8988T (cell line): ENCODE results near the gene NEURL4.
"Not testable (repeated sequence)": the region's sequence is repeated elsewhere in the genome, so short reads cannot be mapped to it uniquely, and the experiment has no call there.

Source experiments
- DNase-seq: peaks from one replicate; pipeline ENCODE4 v3.0.0; 2011

Gene NEURL4

GRCh38 chr17:7328840-7329373 is at the start of gene NEURL4:
Gene NEURL4, minus strand, starts transcription at chr17:7329335. Its CDS starts 23 bp downstream, at chr17:7329312.
- no peak for DNase-seq

GRCh38 chr17:7374353-7374752 is 45.2 kb upstream of the NEURL4 start:
- no peak for DNase-seq

GRCh38 chr17:7370853-7371252 is 41.7 kb upstream of the NEURL4 start:
- no peak for DNase-seq

GRCh38 chr17:7369825-7370224 is 40.7 kb upstream of the NEURL4 start:
- no peak for DNase-seq

GRCh38 chr17:7368599-7368994 is 39.5 kb upstream of the NEURL4 start:
- DNase-seq, result not testable (repeated sequence)

- no peak for DNase-seq
Measured at GRCh38 chr17:7367918-7368598, 38.9 kb upstream of the NEURL4 start.

GRCh38 chr17:7367083-7367482 is 37.9 kb upstream of the NEURL4 start:
- no peak for DNase-seq

- DNase-seq, result not testable (repeated sequence)
Measured at GRCh38 chr17:7365963-7366362, 36.8 kb upstream of the NEURL4 start.

GRCh38 chr17:7363311-7363710 is 34.2 kb upstream of the NEURL4 start:
- DNase-seq, result no peak

GRCh38 chr17:7361906-7362305 is 32.8 kb upstream of the NEURL4 start:
- no peak for DNase-seq

GRCh38 chr17:7357381-7357780 is 28.2 kb upstream of the NEURL4 start:
- no peak for DNase-seq

GRCh38 chr17:7356756-7357155 is 27.6 kb upstream of the NEURL4 start:
- no peak for DNase-seq

GRCh38 chr17:7356072-7356549 is 27.0 kb upstream of the NEURL4 start:
- DNase-seq, result peak; percentile 86

- no peak for DNase-seq
Measured at GRCh38 chr17:7355573-7355972, 26.4 kb upstream of the NEURL4 start.

GRCh38 chr17:7355053-7355452 is 25.9 kb upstream of the NEURL4 start, which contains the start of gene TMEM95:
Gene TMEM95, plus strand, starts transcription at chr17:7355156. Its CDS starts 49 bp downstream, at chr17:7355205.
- DNase-seq, result no peak

- no peak for DNase-seq
Measured at GRCh38 chr17:7354262-7354843, 25.2 kb upstream of the NEURL4 start.

- DNase-seq, result no peak
Measured at GRCh38 chr17:7352910-7353635, 23.9 kb upstream of the NEURL4 start.

- no peak for DNase-seq
Measured at GRCh38 chr17:7352503-7352889, 23.4 kb upstream of the NEURL4 start.

GRCh38 chr17:7351665-7352502 is 22.7 kb upstream of the NEURL4 start, which contains the start of gene KCTD11:
Gene KCTD11, plus strand, starts transcription at chr17:7352162.
- peak; percentile 91 for DNase-seq

- DNase-seq, result no peak
Measured at GRCh38 chr17:7348478-7349242, 19.5 kb upstream of the NEURL4 start.

GRCh38 chr17:7347630-7348477 is 18.7 kb upstream of the NEURL4 start:
- no peak for DNase-seq
